Measurements from ENCODE around the gene ATP5PB. TPM values are rescaled to one million over a fixed set of nuclear protein-coding genes. Genes with fewer than 3 reads are reported as not detected.

ATP5PB gene
- total RNA-seq, 4 donors from 2014 or later = 135 to 159 (median 142) TPM

DNA sequence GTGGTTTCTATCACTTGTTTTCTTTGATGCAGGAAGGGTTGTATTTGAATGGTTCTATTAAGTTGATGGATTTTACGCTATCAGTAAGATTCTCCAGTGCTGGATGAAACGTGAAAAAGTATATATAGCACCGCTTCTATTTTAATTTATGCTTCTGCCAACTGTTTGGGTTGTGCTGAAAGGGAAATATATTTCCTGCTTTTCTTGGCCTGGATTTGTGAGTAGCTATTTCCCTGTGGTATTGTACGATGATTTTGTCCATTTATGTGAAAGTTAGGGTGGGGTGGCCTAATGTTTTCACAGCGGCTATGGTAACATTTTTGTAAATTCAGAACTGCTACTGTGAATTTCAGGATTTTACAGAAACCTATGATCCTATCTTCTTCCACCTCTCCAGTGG, 24.8 kb downstream of the ATP5PB start:
- TF ChIP-seq, protein P1, sequence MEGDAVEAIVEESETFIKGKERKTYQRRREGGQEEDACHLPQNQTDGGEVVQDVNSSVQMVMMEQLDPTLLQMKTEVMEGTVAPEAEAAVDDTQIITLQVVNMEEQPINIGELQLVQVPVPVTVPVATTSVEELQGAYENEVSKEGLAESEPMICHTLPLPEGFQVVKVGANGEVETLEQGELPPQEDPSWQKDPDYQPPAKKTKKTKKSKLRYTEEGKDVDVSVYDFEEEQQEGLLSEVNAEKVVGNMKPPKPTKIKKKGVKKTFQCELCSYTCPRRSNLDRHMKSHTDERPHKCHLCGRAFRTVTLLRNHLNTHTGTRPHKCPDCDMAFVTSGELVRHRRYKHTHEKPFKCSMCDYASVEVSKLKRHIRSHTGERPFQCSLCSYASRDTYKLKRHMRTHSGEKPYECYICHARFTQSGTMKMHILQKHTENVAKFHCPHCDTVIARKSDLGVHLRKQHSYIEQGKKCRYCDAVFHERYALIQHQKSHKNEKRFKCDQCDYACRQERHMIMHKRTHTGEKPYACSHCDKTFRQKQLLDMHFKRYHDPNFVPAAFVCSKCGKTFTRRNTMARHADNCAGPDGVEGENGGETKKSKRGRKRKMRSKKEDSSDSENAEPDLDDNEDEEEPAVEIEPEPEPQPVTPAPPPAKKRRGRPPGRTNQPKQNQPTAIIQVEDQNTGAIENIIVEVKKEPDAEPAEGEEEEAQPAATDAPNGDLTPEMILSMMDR (IDR thresholded peaks at IDR 0.05) = no peak
- DNase-seq (ENCODE audit: low spot score) (no peak), ATAC-seq (ENCODE audit: low FRiP score) (no peak)

GRCh38 chr1:111474521-111474920, 25.3 kb downstream of the ATP5PB start:
- DNase-seq (ENCODE audit: low spot score) = no peak
- TF ChIP-seq, protein P1 (IDR thresholded peaks at IDR 0.05) = no peak
- ATAC-seq (ENCODE audit: low FRiP score) = no peak

GRCh38 chr1:111475701-111476100, 26.4 kb downstream of the ATP5PB start:
- TF ChIP-seq, protein P1 (IDR thresholded peaks at IDR 0.05) = no peak
- ATAC-seq (ENCODE audit: low FRiP score) = no peak
- no peak for DNase-seq (ENCODE audit: low spot score)

DNA sequence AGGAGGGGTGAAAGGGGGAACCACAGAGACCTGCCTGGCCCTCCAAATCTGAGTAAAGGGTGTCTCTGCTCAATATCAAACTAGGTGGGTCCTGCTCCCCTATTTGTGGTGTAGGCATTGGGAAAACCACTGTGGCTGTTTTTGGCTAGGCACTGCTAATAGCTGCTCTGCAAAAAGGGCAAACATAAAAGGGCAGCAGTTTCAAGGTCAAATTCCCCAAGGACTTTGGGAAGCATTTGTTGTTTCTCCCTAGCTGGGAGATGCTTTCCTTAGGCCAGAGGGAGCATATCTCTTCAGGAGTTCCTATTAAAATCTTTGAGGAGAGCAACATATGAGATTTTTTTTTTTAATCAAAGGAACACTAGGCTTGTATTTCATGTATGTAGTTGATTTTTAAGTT, 26.9 kb downstream of the ATP5PB start:
- no peak for ATAC-seq (ENCODE audit: low FRiP score)

DNA sequence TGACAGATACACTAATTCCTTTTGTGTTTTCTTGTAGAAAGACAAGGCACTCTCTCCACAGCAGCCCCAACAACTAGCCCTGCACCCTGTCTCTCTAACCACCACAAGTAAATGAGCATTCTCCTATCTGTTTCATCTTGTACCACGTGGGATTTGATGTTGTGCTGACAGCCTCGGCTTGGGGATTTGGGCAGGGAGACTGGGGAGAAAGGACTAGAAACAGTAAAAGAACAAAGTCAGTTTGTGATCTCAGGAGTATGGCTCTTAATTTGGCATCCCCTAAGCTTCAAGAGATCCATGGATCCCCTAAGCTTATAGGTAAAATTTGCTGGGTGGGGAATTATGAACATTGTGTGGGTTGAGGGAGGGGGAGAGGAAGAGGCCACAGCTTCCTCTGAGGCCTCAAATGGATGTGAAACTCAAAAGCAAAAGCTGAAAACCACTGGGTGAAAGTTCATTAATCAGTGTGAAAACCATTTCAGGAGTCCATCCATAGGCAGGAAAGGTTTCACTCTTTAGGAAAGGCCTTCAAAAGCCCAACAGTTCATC, 27.6 kb downstream of the ATP5PB start:
- ATAC-seq (ENCODE audit: low FRiP score) = no peak
- TF ChIP-seq, protein P1 (IDR thresholded peaks at IDR 0.05) = no peak
- no peak for DNase-seq (ENCODE audit: low spot score)

More for the DNA sequence above, 26.9 kb downstream of the ATP5PB start:
- no peak for DNase-seq (ENCODE audit: low spot score)
- TF ChIP-seq, protein P1 (IDR thresholded peaks at IDR 0.05) = no peak

DNA sequence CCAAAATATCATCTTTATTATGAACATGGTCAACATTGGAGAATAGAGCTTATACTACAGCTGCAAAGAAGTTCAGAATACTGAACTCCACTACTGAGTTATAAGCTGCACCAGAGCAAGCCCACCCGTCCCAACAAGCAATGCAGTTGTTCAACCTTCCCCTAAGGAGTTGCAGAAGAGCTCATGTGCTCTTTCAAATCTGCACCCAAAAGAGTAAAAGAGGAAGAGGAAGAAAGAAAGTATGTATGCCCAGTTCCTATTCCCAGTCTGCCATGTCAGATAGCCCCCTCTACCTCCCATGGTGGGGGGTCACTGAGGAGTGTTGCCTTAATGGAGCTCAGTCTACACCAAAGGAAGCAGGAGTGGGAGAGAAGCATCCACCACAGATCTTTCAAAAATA, 31.4 kb downstream of the ATP5PB start:
- DNase-seq (ENCODE audit: low spot score) (no peak), ATAC-seq (ENCODE audit: low FRiP score) (no peak)
- TF ChIP-seq, protein P1 (IDR thresholded peaks at IDR 0.05) = no peak

DNA sequence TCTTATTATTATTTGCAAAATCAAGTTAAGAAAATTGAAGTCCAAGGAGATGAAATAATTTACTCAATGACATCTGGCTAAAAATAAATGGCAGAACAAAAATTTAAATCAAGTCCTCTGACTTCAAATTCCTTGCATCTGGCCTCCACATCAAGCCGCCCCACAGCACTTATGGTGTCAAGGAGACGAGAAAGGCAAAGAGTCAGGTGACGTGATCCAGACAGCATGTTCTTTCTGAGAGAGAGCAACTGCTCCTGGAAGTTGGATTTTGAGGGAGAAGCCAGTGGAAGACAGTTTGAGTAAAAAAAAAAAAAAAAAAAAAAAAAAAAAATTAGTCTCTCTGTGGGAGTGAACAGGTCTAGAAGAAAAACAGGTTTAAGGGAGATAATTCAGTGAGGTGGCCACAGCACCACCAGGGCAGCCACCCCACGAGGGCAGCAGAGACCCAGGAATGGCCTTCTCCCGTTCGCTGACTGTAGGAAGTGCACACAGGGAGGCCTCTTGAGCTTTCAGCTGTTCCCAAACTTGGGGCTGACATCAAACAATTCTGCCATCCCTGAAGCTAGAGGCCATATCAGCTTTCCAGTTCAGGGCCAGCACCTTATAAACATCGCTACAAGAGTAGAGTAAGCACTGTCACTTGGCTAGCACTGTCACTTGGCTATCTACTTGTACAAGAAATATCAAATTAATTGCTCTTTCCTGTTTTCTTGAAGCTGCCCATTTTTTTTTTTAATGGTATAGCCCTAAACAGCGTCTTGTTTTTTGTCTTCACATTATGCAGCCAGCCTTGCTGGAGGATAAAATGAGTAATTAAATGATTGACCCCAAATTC, 32.3 kb downstream of the ATP5PB start:
- ATAC-seq (ENCODE audit: low FRiP score) (peak; percentile 52), DNase-seq (ENCODE audit: low spot score) (peak; percentile 28)
- TF ChIP-seq, protein P1 (IDR thresholded peaks at IDR 0.05) = no peak

Measured in omental fat pad (tissue), 4 donors.